ENCODE measurements around the gene BTNL3. TPM values are rescaled to one million over a fixed set of nuclear protein-coding genes. Genes with fewer than 3 reads are reported as not detected.
A peak's percentile ranks its signal among the peaks of the same experiment; 100 is the strongest.

Gene BTNL3
- total and polyA plus RNA-seq, 10 donors, result 0.09 to 2.4 (median 0.53) TPM; not detected in 2

DNA sequence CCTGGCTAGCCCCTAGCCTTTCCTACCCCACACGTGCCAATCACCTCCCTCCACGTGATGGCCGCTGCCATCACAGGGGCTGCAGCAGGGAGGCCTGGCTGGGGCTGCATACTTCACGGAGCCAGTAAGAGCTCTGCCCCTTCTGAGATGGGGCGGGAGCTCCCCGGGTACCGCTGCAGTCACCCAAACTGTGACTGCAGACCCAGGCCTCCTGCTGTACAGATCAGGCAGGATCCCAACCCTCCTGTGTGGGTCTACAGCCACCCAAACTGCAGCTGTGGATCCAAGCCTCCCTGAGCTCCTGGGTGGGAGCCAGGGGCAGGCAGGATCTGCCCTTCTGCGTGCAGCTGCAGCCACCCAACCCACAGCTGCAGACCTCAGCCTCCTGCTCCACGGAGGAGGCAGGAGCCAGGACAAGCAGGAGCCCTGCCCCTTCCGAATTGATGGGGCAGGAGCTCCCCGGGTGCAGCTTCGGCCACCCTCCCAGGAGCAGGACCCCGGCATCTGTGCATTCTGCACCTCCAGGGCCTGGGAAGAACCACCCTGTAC, 48.2 kb downstream of the BTNL3 start:
- DNase-seq, result peak; percentile 65
- H3K27me3 ChIP-seq (replicated peaks in 1 of 7), result peaks cover 0 to 53% (median 0%) of the 10 kb centered on the region in 7 donors
- 62 to 90% (median 80%) methylated on average over 2 to 13 of the region's 13 CpGs for WGBS, 5 donors

DNA sequence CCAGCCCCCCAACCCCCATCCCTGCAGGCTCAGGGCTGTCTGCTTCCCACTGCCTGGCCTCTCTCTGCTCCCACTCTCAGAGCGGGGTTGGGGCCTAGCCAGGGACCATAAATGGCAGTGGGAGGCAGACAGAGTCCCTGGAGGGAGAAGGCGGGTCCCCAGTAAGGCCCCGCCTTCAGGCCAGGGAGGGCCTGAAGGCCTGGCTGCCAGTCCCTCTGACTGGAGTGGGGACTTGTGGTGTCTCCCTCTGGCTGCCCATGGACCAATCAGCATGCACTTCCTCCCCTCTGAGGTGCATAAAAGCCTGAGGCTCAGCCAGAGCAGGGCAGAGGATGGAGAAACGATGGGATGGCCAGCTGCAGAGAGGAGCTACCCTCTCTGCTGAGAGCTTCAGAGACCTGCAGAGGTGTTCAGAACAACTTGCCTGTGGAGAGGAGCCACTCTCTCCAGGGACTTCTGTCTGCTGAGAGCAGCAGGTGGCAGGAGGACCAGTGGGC, 48.8 kb downstream of the BTNL3 start:
- TF ChIP-seq POLR2A (IDR thresholded peaks at IDR 0.05), result no peak
- Histone ChIP-seq H3K9me3 (peaks cover 0 to 7% (median under 1%) of the 10 kb centered on the region in 8 donors), H3K4me3 (no peak overlapping the region), H3K27me3 (replicated peaks in 1 of 7) (peaks cover 0 to 55% (median 0%) of the 10 kb centered on the region in 7 donors), H3K4me1 (peaks cover 0 to 14% (median 0%) of the 10 kb centered on the region in 6 donors), H3K36me3 (no peaks in the 10 kb centered on the region), H3K27ac (no peak overlapping the region)
- DNase-seq, result peak; percentile 23
- WGBS, 5 donors, result 67 to 90% (median 84%) methylated on average over 1 to 4 of the region's 4 CpGs
- intact Hi-C loops (cut with DNase I; ENCODE audit: low total_unique reads), result loop anchor here (10.0 kb wide), 1 partner anchor 163 kb away; no protein-coding TSS in a partner anchor

More for the DNA sequence above, 48.2 kb downstream of the BTNL3 start:
- Histone ChIP-seq H3K4me3 (no peak overlapping the region), H3K36me3 (no peaks in the 10 kb centered on the region), H3K4me1 (peaks cover 0 to 8% (median 0%) of the 10 kb centered on the region in 6 donors), H3K27ac (no peak overlapping the region), H3K9me3 (peaks cover 0 to 10% (median 2%) of the 10 kb centered on the region in 8 donors)
- TF ChIP-seq POLR2AphosphoS5 (IDR thresholded peaks at IDR 0.05) (no peak), POLR2A (IDR thresholded peaks at IDR 0.05) (no peak)
- TF ChIP-seq, protein P1, sequence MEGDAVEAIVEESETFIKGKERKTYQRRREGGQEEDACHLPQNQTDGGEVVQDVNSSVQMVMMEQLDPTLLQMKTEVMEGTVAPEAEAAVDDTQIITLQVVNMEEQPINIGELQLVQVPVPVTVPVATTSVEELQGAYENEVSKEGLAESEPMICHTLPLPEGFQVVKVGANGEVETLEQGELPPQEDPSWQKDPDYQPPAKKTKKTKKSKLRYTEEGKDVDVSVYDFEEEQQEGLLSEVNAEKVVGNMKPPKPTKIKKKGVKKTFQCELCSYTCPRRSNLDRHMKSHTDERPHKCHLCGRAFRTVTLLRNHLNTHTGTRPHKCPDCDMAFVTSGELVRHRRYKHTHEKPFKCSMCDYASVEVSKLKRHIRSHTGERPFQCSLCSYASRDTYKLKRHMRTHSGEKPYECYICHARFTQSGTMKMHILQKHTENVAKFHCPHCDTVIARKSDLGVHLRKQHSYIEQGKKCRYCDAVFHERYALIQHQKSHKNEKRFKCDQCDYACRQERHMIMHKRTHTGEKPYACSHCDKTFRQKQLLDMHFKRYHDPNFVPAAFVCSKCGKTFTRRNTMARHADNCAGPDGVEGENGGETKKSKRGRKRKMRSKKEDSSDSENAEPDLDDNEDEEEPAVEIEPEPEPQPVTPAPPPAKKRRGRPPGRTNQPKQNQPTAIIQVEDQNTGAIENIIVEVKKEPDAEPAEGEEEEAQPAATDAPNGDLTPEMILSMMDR (IDR thresholded peaks at IDR 0.05 in 8 of 11, conservative IDR thresholded peaks at IDR 0.05 in 3 of 11), result no peak
- intact Hi-C loops (cut with DNase I; ENCODE audit: low total_unique reads), result loop anchor here (10.0 kb wide), 1 partner anchor 162 kb away; no protein-coding TSS in a partner anchor

DNA sequence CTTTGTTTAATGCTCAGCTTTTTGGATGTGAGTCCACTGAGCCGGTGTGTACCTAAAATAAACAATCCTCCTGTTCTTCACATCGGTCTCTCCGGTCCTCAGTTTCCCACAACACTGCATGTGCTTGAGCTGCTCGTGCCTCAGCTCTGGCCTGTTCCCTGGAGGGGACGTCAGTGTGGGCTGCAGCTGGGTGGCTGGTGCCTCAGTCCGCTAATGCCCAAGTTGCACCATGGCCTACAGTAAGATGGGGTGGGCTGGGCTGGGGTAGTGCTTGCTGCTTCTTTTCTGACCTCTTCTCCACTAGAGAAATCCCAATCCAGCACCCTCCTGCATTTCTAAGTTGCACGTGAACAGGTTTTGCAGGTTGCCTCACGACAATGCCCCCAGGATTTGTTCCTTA, 50.8 kb downstream of the BTNL3 start:
- peak overlapping the region in 4 of 8 donors; percentile 4 to 65 (median 28) for H3K4me3 ChIP-seq
- H3K27me3 ChIP-seq (replicated peaks in 1 of 7), result peaks cover 0 to 74% (median 0%) of the 10 kb centered on the region in 7 donors
- TF ChIP-seq, protein P1 (IDR thresholded peaks at IDR 0.05 in 8 of 11, conservative IDR thresholded peaks at IDR 0.05 in 3 of 11), result no peak
- TF ChIP-seq POLR2A (IDR thresholded peaks at IDR 0.05), result no peak
- no peak for TF ChIP-seq POLR2AphosphoS5 (IDR thresholded peaks at IDR 0.05)
- H3K9me3 ChIP-seq, result no peaks in the 10 kb centered on the region
- peak overlapping the region in 5 of 8 donors; percentile 25 to 74 (median 66) for H3K27ac ChIP-seq
- peak; percentile 41 for DNase-seq
- no peaks in the 10 kb centered on the region for H3K36me3 ChIP-seq
- 48 to 61% (median 57%) methylated on average over 8 of the region's 8 CpGs for WGBS, 5 donors
- intact Hi-C loops (cut with DNase I; ENCODE audit: low total_unique reads), result loop anchor here (10.0 kb wide), 1 partner anchor 165 kb away; no protein-coding TSS in a partner anchor
- peaks cover 0 to 29% (median 3%) of the 10 kb centered on the region in 6 donors for H3K4me1 ChIP-seq

DNA sequence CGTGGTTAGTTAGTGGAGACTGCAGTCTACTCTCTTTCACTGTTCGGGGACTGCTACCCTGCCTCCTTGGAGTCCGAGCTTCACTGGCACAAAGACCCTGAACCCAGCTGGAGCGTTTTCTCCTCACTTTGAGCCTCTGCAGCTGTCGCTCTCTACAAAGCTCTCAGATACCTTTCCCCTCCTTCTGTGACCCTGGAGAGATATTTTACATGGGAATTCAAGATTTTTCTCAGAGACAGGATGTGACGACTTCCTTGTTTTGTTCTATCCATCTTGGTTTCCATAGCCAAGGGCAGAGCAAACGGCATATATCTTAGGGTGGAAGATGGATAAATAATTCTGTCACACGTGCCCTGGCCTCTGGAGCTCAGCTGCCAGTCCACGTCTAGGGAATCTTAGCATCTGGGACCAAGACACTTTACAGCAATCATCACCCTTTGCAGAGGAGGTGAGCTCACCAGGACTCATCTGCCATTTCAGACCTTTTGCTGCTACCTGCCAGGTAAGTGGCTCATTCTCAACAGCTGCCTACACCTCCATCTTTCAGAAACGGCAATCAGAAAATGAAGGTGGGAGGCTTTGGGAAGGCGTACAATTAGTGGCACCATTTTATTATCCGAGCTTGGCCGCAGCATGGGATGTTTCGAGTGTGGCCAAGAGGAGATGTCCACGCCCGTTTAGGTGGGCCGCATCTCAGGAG, 51.4 kb downstream of the BTNL3 start, which contains the start of gene BTNL9:
Gene BTNL9 (plus strand): TSS at position 336 of the 700 bp plus-strand sequence. CDS start 5,224 bp downstream, outside the sequence.
- Histone ChIP-seq H3K36me3 (no peaks in the 10 kb centered on the region), H3K4me3 (peak within 1 kb of the TSS in 7 of 8 donors; percentile 4 to 65 (median 22)), H3K4me1 (peaks cover 0 to 35% (median 3%) of the 10 kb centered on the region in 6 donors), H3K27me3 (replicated peaks in 1 of 7) (peaks cover 0 to 80% (median 0%) of the 10 kb centered on the region in 7 donors), H3K9me3 (no peaks in the 10 kb centered on the region), H3K27ac (peak within 1 kb of the TSS in 5 of 8 donors; percentile 29 to 74 (median 66))
- TF ChIP-seq POLR2AphosphoS5 (IDR thresholded peaks at IDR 0.05), result no peak
- TF ChIP-seq, protein P1 (IDR thresholded peaks at IDR 0.05 in 8 of 11, conservative IDR thresholded peaks at IDR 0.05 in 3 of 11), result no peak
- no peak for TF ChIP-seq POLR2A (IDR thresholded peaks at IDR 0.05)
- DNase-seq, result peak; percentile 47
- 43 to 54% (median 45%) methylated on average over 17 of the region's 17 CpGs for WGBS, 5 donors
- intact Hi-C loops (cut with DNase I; ENCODE audit: low total_unique reads), result loop anchor here (10.0 kb wide), 1 partner anchor 165 kb away; no protein-coding TSS in a partner anchor
